Measurements from ENCODE around the gene HYI.
"Not testable (repeated sequence)": the region's sequence is repeated elsewhere in the genome, so short reads cannot be mapped to it uniquely, and the experiment has no call there.

Gene HYI

GRCh38 chr1:43453442-43454269 is at the start of gene HYI:
TSS of gene HYI (minus strand) at chr1:43453931. CDS start at chr1:43453793, 138 bp downstream.
- peak; percentile 64 for DNase-seq (ENCODE audit: insufficient read length, low spot score)
- peak; percentile 85 for FAIRE-seq

- not testable (repeated sequence) for DNase-seq (ENCODE audit: insufficient read length, low spot score); FAIRE-seq
Observed at GRCh38 chr1:43501806-43502205, 48.1 kb upstream of the HYI start.

GRCh38 chr1:43499898-43500297 is 46.2 kb upstream of the HYI start:
- FAIRE-seq (no peak), DNase-seq (ENCODE audit: insufficient read length, low spot score) (no peak)

GRCh38 chr1:43495204-43495603 is 41.5 kb upstream of the HYI start:
- no peak for DNase-seq (ENCODE audit: insufficient read length, low spot score)
- FAIRE-seq: no peak

- DNase-seq (ENCODE audit: insufficient read length, low spot score) (no peak), FAIRE-seq (no peak)
Observed at GRCh38 chr1:43493661-43494450, 40.1 kb upstream of the HYI start.

- DNase-seq (ENCODE audit: insufficient read length, low spot score) (no peak), FAIRE-seq (no peak)
Observed at GRCh38 chr1:43492826-43493225, 39.1 kb upstream of the HYI start.

GRCh38 chr1:43491061-43491460 is 37.3 kb upstream of the HYI start:
- no peak for FAIRE-seq
- no peak for DNase-seq (ENCODE audit: insufficient read length, low spot score)

- DNase-seq (ENCODE audit: insufficient read length, low spot score) (no peak), FAIRE-seq (no peak)
Observed at GRCh38 chr1:43488165-43488564, 34.4 kb upstream of the HYI start.

GRCh38 chr1:43484367-43484766 is 30.6 kb upstream of the HYI start:
- DNase-seq (ENCODE audit: insufficient read length, low spot score) (no peak), FAIRE-seq (no peak)

GRCh38 chr1:43482215-43482614 is 28.5 kb upstream of the HYI start:
- no peak for FAIRE-seq

GRCh38 chr1:43481491-43481890 is 27.8 kb upstream of the HYI start:
- DNase-seq (ENCODE audit: insufficient read length, low spot score) (no peak), FAIRE-seq (no peak)

More at GRCh38 chr1:43482215-43482614, 28.5 kb upstream of the HYI start:
- no peak for DNase-seq (ENCODE audit: insufficient read length, low spot score)

- FAIRE-seq (no peak), DNase-seq (ENCODE audit: insufficient read length, low spot score) (no peak)
Observed at GRCh38 chr1:43479414-43479813, 25.7 kb upstream of the HYI start.

GRCh38 chr1:43477716-43478115 is 24.0 kb upstream of the HYI start:
- FAIRE-seq: no peak

GRCh38 chr1:43475611-43476401 is 22.1 kb upstream of the HYI start:
- not testable (repeated sequence) for FAIRE-seq

More at GRCh38 chr1:43477716-43478115, 24.0 kb upstream of the HYI start:
- DNase-seq (ENCODE audit: insufficient read length, low spot score): no peak

GRCh38 chr1:43473463-43473862 is 19.7 kb upstream of the HYI start:
- DNase-seq (ENCODE audit: insufficient read length, low spot score) (no peak), FAIRE-seq (no peak)

More at GRCh38 chr1:43475611-43476401, 22.1 kb upstream of the HYI start:
- not testable (repeated sequence) for DNase-seq (ENCODE audit: insufficient read length, low spot score)

GRCh38 chr1:43472463-43473151 is 18.9 kb upstream of the HYI start:
- DNase-seq (ENCODE audit: insufficient read length, low spot score); FAIRE-seq: not testable (repeated sequence)

GRCh38 chr1:43472087-43472462 is 18.3 kb upstream of the HYI start:
- FAIRE-seq (no peak), DNase-seq (ENCODE audit: insufficient read length, low spot score) (no peak)

- DNase-seq (ENCODE audit: insufficient read length, low spot score) (no peak), FAIRE-seq (no peak)
Observed at GRCh38 chr1:43469932-43470331, 16.2 kb upstream of the HYI start.

- DNase-seq (ENCODE audit: insufficient read length, low spot score) (no peak), FAIRE-seq (no peak)
Observed at GRCh38 chr1:43468414-43468813, 14.7 kb upstream of the HYI start.

GRCh38 chr1:43466403-43466802 is 12.7 kb upstream of the HYI start:
- no peak for DNase-seq (ENCODE audit: insufficient read length, low spot score)
- no peak for FAIRE-seq
